ENCODE results near the gene KCNJ6.

KCNJ6 gene

GRCh38 chr21:37659874-37660273, 256.4 kb downstream of the KCNJ6 start:
- Histone ChIP-seq H3K79me2 (ENCODE audit: insufficient read depth, low read length) (no peaks in the 10 kb centered on the region), H3F3A (ENCODE audit: insufficient read depth, low read length) (no peaks in the 10 kb centered on the region), H3K27me3 (ENCODE audit: insufficient read depth, low read length) (peaks cover 3% of the 10 kb centered on the region; the same call in 1 of the 2 replicates), H3K27ac (ENCODE audit: low read depth, low read length, poor library complexity, severe bottlenecking) (no peak overlapping the region), H2AFZ (ENCODE audit: low read length) (no peak overlapping the region), H3K9me2 (ENCODE audit: low read depth, low read length) (no peaks in the 10 kb centered on the region), H3K9ac (ENCODE audit: low read length) (no peak overlapping the region), H3K36me3 (ENCODE audit: insufficient read depth, low read length) (no peaks in the 10 kb centered on the region), H3K4me3 (ENCODE audit: low read depth, low read length, poor library complexity, severe bottlenecking) (no peak overlapping the region), H3K4me2 (ENCODE audit: low read length) (no peak overlapping the region), H3K9me3 (ENCODE audit: low read length) (no peaks in the 10 kb centered on the region), H4K20me1 (ENCODE audit: insufficient read depth, low read length) (no peaks in the 10 kb centered on the region), H3K4me1 (ENCODE audit: insufficient read depth, low read length, severe bottlenecking) (no peaks in the 10 kb centered on the region)
- TF ChIP-seq EZH2 (IDR thresholded peaks at IDR 0.05; ENCODE audit: borderline replicate concordance, low read length): no peak
- no peak for TF ChIP-seq CTCF (IDR thresholded peaks at IDR 0.05; ENCODE audit: low read length)

DNA sequence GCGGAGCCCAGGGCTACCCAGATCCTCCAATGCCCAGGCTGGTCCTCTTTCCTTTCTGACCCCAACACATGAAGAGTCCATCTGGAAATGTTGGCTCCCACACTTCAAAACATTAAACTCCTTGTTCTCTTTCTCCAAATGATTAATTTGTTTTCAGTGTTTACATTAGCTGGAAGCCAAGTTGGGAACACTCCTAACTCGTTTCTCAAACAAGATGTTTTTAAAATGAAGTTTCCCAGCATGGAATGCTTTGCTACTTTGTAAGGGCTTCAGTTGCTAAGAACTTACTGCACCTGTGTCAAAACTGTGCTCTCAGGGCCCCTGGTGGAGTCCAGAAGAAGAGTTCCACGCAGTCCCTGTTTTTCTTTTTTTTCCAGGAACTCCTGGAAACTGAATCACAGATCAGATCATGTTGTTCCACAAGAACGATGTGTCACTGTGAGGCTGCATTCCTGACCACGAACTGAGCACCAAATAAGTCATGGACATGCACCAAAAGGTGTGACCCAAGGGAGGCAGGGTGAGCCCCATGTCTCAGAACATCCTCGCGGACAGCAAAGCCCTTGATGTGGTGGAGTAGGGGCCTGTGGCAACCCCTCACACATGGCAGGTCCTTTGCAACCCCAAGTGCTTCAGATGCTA, 257.3 kb downstream of the KCNJ6 start:
- Histone ChIP-seq H3K9me2 (ENCODE audit: low read depth, low read length) (no peaks in the 10 kb centered on the region), H3K9me3 (ENCODE audit: low read length) (no peaks in the 10 kb centered on the region), H3K79me2 (ENCODE audit: insufficient read depth, low read length) (no peaks in the 10 kb centered on the region), H3K4me1 (ENCODE audit: insufficient read depth, low read length, severe bottlenecking) (no peaks in the 10 kb centered on the region), H3K27ac (ENCODE audit: low read depth, low read length, poor library complexity, severe bottlenecking) (no peak overlapping the region), H3K36me3 (ENCODE audit: insufficient read depth, low read length) (no peaks in the 10 kb centered on the region), H4K20me1 (ENCODE audit: insufficient read depth, low read length) (no peaks in the 10 kb centered on the region), H3K4me2 (ENCODE audit: low read length) (no peak overlapping the region), H3K4me3 (ENCODE audit: low read depth, low read length, poor library complexity, severe bottlenecking) (no peak overlapping the region), H3F3A (ENCODE audit: insufficient read depth, low read length) (no peaks in the 10 kb centered on the region), H2AFZ (ENCODE audit: low read length) (no peak overlapping the region), H3K27me3 (ENCODE audit: insufficient read depth, low read length) (peaks cover 3% of the 10 kb centered on the region; the same call in 1 of the 2 replicates), H3K9ac (ENCODE audit: low read length) (no peak overlapping the region)
- TF ChIP-seq CTCF (IDR thresholded peaks at IDR 0.05; ENCODE audit: low read length): no peak
- no peak for TF ChIP-seq EZH2 (IDR thresholded peaks at IDR 0.05; ENCODE audit: borderline replicate concordance, low read length)

DNA sequence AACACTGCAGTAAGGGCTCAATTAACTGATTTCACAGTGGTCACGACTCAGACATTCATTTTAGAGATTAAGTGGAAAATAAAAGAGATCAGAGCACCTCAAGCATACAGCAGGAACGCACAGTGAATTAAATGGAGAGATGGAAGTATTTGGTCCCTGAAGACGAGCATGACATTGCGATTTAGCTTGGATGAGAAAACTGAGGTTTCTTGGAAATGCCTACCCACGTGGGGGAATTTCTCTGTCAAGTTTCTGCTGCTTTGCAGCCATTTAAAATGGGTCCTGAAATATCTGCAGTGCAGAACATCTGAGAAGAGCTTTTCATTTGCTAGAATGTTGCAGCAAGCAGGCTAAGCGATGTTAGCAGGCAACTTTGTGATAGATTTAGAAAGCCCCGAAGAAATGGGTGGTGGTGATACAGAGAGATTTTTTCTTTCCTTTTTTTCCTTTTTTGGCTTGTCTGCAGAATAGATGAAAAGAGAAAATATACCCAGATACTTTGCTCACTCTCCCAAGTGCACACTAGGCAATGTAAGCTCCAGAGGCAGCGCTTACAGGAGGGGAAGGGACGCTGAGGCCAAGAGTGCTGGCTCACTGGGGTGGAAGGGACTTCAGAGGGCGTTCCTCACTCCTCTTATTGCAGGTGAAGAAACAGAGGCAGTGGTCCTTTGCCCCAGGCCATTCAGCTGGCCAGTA, 258.0 kb downstream of the KCNJ6 start:
- H2AFZ ChIP-seq (ENCODE audit: low read length): no peak overlapping the region

More for the DNA sequence above, 258.0 kb downstream of the KCNJ6 start:
- Histone ChIP-seq H3K36me3 (ENCODE audit: insufficient read depth, low read length) (no peaks in the 10 kb centered on the region), H3K79me2 (ENCODE audit: insufficient read depth, low read length) (no peaks in the 10 kb centered on the region), H3K9ac (ENCODE audit: low read length) (no peak overlapping the region), H3K4me3 (ENCODE audit: low read depth, low read length, poor library complexity, severe bottlenecking) (no peak overlapping the region), H3K4me1 (ENCODE audit: insufficient read depth, low read length, severe bottlenecking) (no peaks in the 10 kb centered on the region), H3K4me2 (ENCODE audit: low read length) (no peak overlapping the region), H3K9me3 (ENCODE audit: low read length) (no peaks in the 10 kb centered on the region), H3F3A (ENCODE audit: insufficient read depth, low read length) (no peaks in the 10 kb centered on the region), H4K20me1 (ENCODE audit: insufficient read depth, low read length) (no peaks in the 10 kb centered on the region), H3K27me3 (ENCODE audit: insufficient read depth, low read length) (peaks cover 3% of the 10 kb centered on the region; the same call in 1 of the 2 replicates), H3K27ac (ENCODE audit: low read depth, low read length, poor library complexity, severe bottlenecking) (no peak overlapping the region), H3K9me2 (ENCODE audit: low read depth, low read length) (no peaks in the 10 kb centered on the region)
- TF ChIP-seq EZH2 (IDR thresholded peaks at IDR 0.05; ENCODE audit: borderline replicate concordance, low read length) (no peak), CTCF (IDR thresholded peaks at IDR 0.05; ENCODE audit: low read length) (no peak)
